Stimulated activated CD4-positive, alpha-beta T cell treated with anti-CD3 and anti-CD28 coated beads, TNF-alpha, amount 100 ng/mL, for 4 hours (primary cell): ENCODE measurements around the gene SRBD1.

Source experiments
- DNase-seq, 3 experiments: peaks; one replicate each; pipeline ENCODE4 v3.0.0-alpha.2; 2020; ENCODE audit warnings: low read depth in 3 of 3

SRBD1 gene

GRCh38 chr2:45551862-45552261 is 59.2 kb downstream of the SRBD1 start:
- DNase-seq = no peak

GRCh38 chr2:45545943-45546342 is 65.1 kb downstream of the SRBD1 start:
- DNase-seq = no peak

GRCh38 chr2:45543257-45543656 is 67.8 kb downstream of the SRBD1 start:
- DNase-seq = no peak

- DNase-seq = no peak
Measured at GRCh38 chr2:45542013-45542412, 69.1 kb downstream of the SRBD1 start.

- no peak for DNase-seq
Measured at GRCh38 chr2:45541450-45541849, 69.6 kb downstream of the SRBD1 start.

- no peak for DNase-seq
Measured at GRCh38 chr2:45540942-45541341, 70.1 kb downstream of the SRBD1 start.

- DNase-seq = no peak
Measured at GRCh38 chr2:45533771-45534170, 77.3 kb downstream of the SRBD1 start.

GRCh38 chr2:45532181-45532580 is 78.9 kb downstream of the SRBD1 start:
- no peak for DNase-seq

GRCh38 chr2:45524016-45524415 is 87.1 kb downstream of the SRBD1 start:
- no peak for DNase-seq

- no peak for DNase-seq
Measured at GRCh38 chr2:45518546-45518945, 92.5 kb downstream of the SRBD1 start.

- no peak for DNase-seq
Measured at GRCh38 chr2:45510701-45511420, 100.2 kb downstream of the SRBD1 start.

GRCh38 chr2:45506756-45507155 is 104.3 kb downstream of the SRBD1 start:
- DNase-seq = no peak

GRCh38 chr2:45505138-45505537 is 105.9 kb downstream of the SRBD1 start:
- DNase-seq = no peak

- DNase-seq = no peak
Measured at GRCh38 chr2:45498661-45499550, 112.2 kb downstream of the SRBD1 start.

GRCh38 chr2:45497355-45497754 is 113.7 kb downstream of the SRBD1 start:
- no peak for DNase-seq

- no peak for DNase-seq
Measured at GRCh38 chr2:45496869-45497268, 114.2 kb downstream of the SRBD1 start.

GRCh38 chr2:45494978-45495293 is 116.1 kb downstream of the SRBD1 start:
- DNase-seq = no peak

GRCh38 chr2:45494275-45494977 is 116.6 kb downstream of the SRBD1 start:
- no peak for DNase-seq

GRCh38 chr2:45484965-45485364 is 126.1 kb downstream of the SRBD1 start:
- no peak for DNase-seq

GRCh38 chr2:45483997-45484396 is 127.1 kb downstream of the SRBD1 start:
- no peak for DNase-seq

GRCh38 chr2:45477546-45477945 is 133.5 kb downstream of the SRBD1 start:
- DNase-seq = no peak

GRCh38 chr2:45470531-45470930 is 140.5 kb downstream of the SRBD1 start:
- DNase-seq = no peak
